SU-DHL-6 (cell line): ENCODE measurements around the gene ADA.

Source experiments
- H2AFZ ChIP-seq: fragments of 200-600 bp; sonication (generic); 2 replicates; pipeline ENCODE4 v1.6.1; 2014; ENCODE audit warnings: low read depth, mild to moderate bottlenecking, moderate library complexity, mixed read lengths, antibody characterized with exemption, low read length; ENCODE audit not compliant: severe bottlenecking
- H3F3A ChIP-seq: fragments of 200-600 bp; shearing (Covaris generic); 2 replicates; pipeline ENCODE4 v1.6.0; 2016; ENCODE audit warnings: antibody characterized with exemption, mild to moderate bottlenecking; ENCODE audit not compliant: insufficient read depth
- H3K27ac ChIP-seq: fragments of 200-600 bp; sonication (generic); 2 replicates; pipeline ENCODE4 v1.5.1; 2016; ENCODE audit warnings: low read depth, mild to moderate bottlenecking, low read length, moderate library complexity, mixed read lengths
- H3K27me3 ChIP-seq: fragments of 200-600 bp; sonication (generic), shearing (Covaris generic); 2 replicates; pipeline ENCODE4 v1.6.0; 2014; ENCODE audit warnings: mild to moderate bottlenecking, low read length
- H3K36me3 ChIP-seq: fragments of 200-600 bp; sonication (generic); 2 replicates; pipeline ENCODE4 v1.6.1; 2014; ENCODE audit warnings: mild to moderate bottlenecking, low read length, mixed read lengths
- H3K4me2 ChIP-seq: fragments of 300-600, 200-600 bp; shearing (Covaris generic), sonication (generic); 2 replicates; pipeline ENCODE4 v1.6.0; 2014; ENCODE audit warnings: low read length, low read depth, mild to moderate bottlenecking; ENCODE audit not compliant: poor library complexity, severe bottlenecking
- H3K4me3 ChIP-seq: fragments of 200-600 bp; sonication (generic); 2 replicates; pipeline ENCODE4 v1.5.1; 2014; ENCODE audit warnings: antibody characterized with exemption, low read length, mild to moderate bottlenecking, mixed read lengths; ENCODE audit not compliant: insufficient read depth, poor library complexity, severe bottlenecking
- H3K79me2 ChIP-seq: fragments of 200-600 bp; sonication (generic); 2 replicates; pipeline ENCODE4 v1.6.1; 2014; ENCODE audit warnings: mild to moderate bottlenecking, low read length, moderate library complexity; ENCODE audit not compliant: insufficient read depth
- H3K9ac ChIP-seq: fragments of 200-600 bp; sonication (generic); 2 replicates; pipeline ENCODE4 v1.7.0; 2014; ENCODE audit warnings: mild to moderate bottlenecking, low read length
- H3K9me2 ChIP-seq: fragments of 200-600 bp; sonication (generic); replicated peaks from 2 replicates; pipeline ENCODE4 v1.6.1; 2014; ENCODE audit warnings: low read length; ENCODE audit not compliant: insufficient read depth
- H3K9me3 ChIP-seq: fragments of 200-600 bp; sonication (generic); 2 replicates; pipeline ENCODE4 v1.6.1; 2014; ENCODE audit warnings: low read length, mixed read lengths; ENCODE audit not compliant: insufficient read depth
- H4K20me1 ChIP-seq: fragments of 200-600 bp; sonication (generic); 2 replicates; pipeline ENCODE4 v1.6.1; 2014; ENCODE audit warnings: low read depth, mild to moderate bottlenecking, antibody characterized with exemption, low read length, moderate library complexity, mixed read lengths
- EZH2phosphoT487 ChIP-seq: fragments of 200-600 bp; sonication (generic), shearing (Covaris generic); conservative IDR thresholded peaks from 2 replicates; pipeline ENCODE4 v1.6.1; 2018; ENCODE audit warnings: mild to moderate bottlenecking, antibody characterized with exemption, low read length, moderate library complexity, mixed read lengths
- TF ChIP-seq, protein P1 (sequence below): fragments of 200-600 bp; sonication (generic); IDR thresholded peaks from one replicate; pipeline ENCODE4 v1.5.1; 2017; ENCODE audit warnings: antibody characterized with exemption, mild to moderate bottlenecking, low read length, moderate library complexity; ENCODE audit not compliant: insufficient read depth, poor library complexity, severe bottlenecking

The ADA gene

DNA sequence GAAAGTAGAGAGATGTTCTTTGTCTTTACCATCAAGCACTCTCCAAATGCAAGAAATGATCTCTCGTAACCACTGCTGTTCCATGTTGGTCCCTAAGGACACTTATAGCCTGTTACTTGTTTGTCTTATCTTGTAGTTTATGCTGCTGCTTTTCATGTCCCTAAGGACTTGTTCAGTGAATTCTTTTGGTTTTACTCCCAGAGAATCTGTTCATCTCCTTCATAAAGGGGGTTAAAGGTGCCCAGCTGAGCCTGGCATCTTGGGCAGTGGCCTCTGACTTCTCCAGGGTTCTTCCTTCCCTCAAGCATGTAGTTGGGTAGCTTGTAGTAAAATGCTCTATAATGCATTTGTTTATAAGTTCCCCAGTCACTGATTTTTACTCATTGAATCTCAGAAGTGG is 70.0 kb downstream of the ADA start:
- Histone ChIP-seq H3K9ac (peak overlapping the region; percentile 57; the same call in 1 of the 2 replicates), H3K4me3 (no peak overlapping the region), H3K9me3 (no peaks in the 10 kb centered on the region), H3K9me2 (no peaks in the 10 kb centered on the region), H2AFZ (no peak overlapping the region), H3K4me2 (peak overlapping the region; percentile 74), H3K36me3 (no peaks in the 10 kb centered on the region), H3K79me2 (peaks cover 23% of the 10 kb centered on the region; the same call in 1 of the 2 replicates), H3K27ac (peak overlapping the region; percentile 97), H3K27me3 (no peaks in the 10 kb centered on the region), H4K20me1 (no peaks in the 10 kb centered on the region), H3F3A (peaks cover 56% of the 10 kb centered on the region)
- TF ChIP-seq, protein P1, sequence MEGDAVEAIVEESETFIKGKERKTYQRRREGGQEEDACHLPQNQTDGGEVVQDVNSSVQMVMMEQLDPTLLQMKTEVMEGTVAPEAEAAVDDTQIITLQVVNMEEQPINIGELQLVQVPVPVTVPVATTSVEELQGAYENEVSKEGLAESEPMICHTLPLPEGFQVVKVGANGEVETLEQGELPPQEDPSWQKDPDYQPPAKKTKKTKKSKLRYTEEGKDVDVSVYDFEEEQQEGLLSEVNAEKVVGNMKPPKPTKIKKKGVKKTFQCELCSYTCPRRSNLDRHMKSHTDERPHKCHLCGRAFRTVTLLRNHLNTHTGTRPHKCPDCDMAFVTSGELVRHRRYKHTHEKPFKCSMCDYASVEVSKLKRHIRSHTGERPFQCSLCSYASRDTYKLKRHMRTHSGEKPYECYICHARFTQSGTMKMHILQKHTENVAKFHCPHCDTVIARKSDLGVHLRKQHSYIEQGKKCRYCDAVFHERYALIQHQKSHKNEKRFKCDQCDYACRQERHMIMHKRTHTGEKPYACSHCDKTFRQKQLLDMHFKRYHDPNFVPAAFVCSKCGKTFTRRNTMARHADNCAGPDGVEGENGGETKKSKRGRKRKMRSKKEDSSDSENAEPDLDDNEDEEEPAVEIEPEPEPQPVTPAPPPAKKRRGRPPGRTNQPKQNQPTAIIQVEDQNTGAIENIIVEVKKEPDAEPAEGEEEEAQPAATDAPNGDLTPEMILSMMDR, result no peak
- no peak for TF ChIP-seq EZH2phosphoT487

- no peak overlapping the region for H2AFZ ChIP-seq
- no peaks in the 10 kb centered on the region for H4K20me1 ChIP-seq
- peak overlapping the region; percentile 97 for H3K27ac ChIP-seq
- H3K36me3 ChIP-seq, result no peaks in the 10 kb centered on the region
- no peaks in the 10 kb centered on the region for H3K9me2 ChIP-seq
- H3K4me2 ChIP-seq, result peak overlapping the region; percentile 74
- peaks cover 50% of the 10 kb centered on the region for H3F3A ChIP-seq
- H3K27me3 ChIP-seq, result no peaks in the 10 kb centered on the region
- H3K9ac ChIP-seq, result peak overlapping the region; percentile 57; the same call in 1 of the 2 replicates
- no peak overlapping the region for H3K4me3 ChIP-seq
- peaks cover 23% of the 10 kb centered on the region; the same call in 1 of the 2 replicates for H3K79me2 ChIP-seq
- H3K9me3 ChIP-seq, result no peaks in the 10 kb centered on the region
- TF ChIP-seq, protein P1, result no peak
- TF ChIP-seq EZH2phosphoT487, result no peak
These were observed 70.8 kb downstream of the ADA start for GRCh38 chr20:44580581-44581268.

DNA sequence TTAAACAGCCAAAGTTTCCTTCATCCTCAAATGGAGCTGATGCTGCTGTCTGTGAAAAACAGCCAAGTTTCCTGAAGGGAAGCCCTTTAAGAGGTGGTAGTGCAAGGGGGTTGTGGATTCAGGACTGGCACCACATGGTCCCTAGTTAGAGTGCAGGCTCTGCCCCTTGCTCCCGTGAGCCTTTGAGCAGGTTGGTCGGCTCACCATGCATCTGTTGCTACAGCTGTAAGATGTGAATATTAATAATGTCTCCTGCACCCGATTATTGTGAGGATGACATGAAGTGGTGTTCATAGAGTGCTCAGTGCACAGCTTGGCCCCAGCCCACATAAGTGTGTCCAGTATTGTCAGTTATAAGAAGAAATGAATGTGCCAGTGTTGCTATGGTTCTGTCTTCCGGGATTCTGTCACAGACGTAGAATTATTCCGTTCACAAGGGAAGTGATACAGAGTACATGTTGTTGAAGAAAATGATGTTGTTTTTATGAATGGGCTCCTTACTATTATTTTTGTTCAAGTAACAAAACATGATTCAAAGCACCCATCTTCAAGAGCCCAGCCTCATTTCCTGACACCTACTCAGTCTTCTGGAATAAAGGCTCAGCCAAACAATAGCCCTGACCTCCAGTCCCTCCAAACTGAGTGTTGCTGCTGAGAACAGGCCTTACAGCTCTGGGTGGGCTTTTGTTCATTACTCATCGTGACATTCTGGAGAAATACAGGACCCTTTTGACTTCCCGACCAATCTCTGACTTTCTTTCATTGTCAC is 72.0 kb downstream of the ADA start:
- Histone ChIP-seq H3F3A (peaks cover 38% of the 10 kb centered on the region), H3K9me3 (no peaks in the 10 kb centered on the region), H3K79me2 (peaks cover 16% of the 10 kb centered on the region; the same call in 1 of the 2 replicates), H3K27me3 (no peaks in the 10 kb centered on the region), H2AFZ (peak overlapping the region; percentile 69), H3K4me2 (peak overlapping the region; percentile 74), H3K4me3 (no peak overlapping the region), H3K36me3 (no peaks in the 10 kb centered on the region), H3K9ac (peak overlapping the region; percentile 57), H4K20me1 (no peaks in the 10 kb centered on the region), H3K9me2 (no peaks in the 10 kb centered on the region), H3K27ac (peak overlapping the region; percentile 97)
- TF ChIP-seq, protein P1, result no peak
- TF ChIP-seq EZH2phosphoT487, result no peak
